Mesenchymal stem cell (in vitro differentiated cells and primary cell): Measurements from ENCODE around the gene OR7A17. TPM values are rescaled to one million over a fixed set of nuclear protein-coding genes. Genes with fewer than 3 reads are reported as not detected.

Experiments
- DNase-seq: peaks from one replicate; pipeline ENCODE4 v3.0.0-alpha.2; 2013
- H2AFZ ChIP-seq: one replicate; pipeline ENCODE4 v1.6.1; 2013; ENCODE audit warnings: low read depth, mild to moderate bottlenecking, control low read depth, inconsistent platforms, low read length, moderate library complexity
- H2AK5ac ChIP-seq: 2 replicates; pipeline ENCODE4 v1.6.1; 2013; ENCODE audit warnings: low read length, moderate library complexity, mild to moderate bottlenecking, inconsistent platforms; ENCODE audit not compliant: severe bottlenecking
- H2BK120ac ChIP-seq: one replicate; pipeline ENCODE4 v1.6.1; 2013; ENCODE audit warnings: low read depth, mild to moderate bottlenecking, inconsistent platforms, low read length, moderate library complexity
- H2BK12ac ChIP-seq, 2 experiments: one replicate each; pipeline ENCODE4 v1.6.1; 2013; ENCODE audit warnings: inconsistent platforms in 2 of 2, low read length in 2 of 2, mild to moderate bottlenecking in 2 of 2, moderate library complexity in 2 of 2, control low read depth in 1 of 2
- H2BK15ac ChIP-seq: one replicate; pipeline ENCODE4 v1.6.1; 2013; ENCODE audit warnings: mild to moderate bottlenecking, low read depth, inconsistent platforms; ENCODE audit not compliant: poor library complexity, severe bottlenecking
- H2BK5ac ChIP-seq: 2 replicates; pipeline ENCODE4 v1.6.1; 2013; ENCODE audit warnings: low read depth, mild to moderate bottlenecking, low read length, control low read depth, inconsistent platforms; ENCODE audit not compliant: poor library complexity, severe bottlenecking
- H3K14ac ChIP-seq, 2 experiments: one replicate each; pipeline ENCODE4 v1.6.1; 2013; ENCODE audit warnings: inconsistent platforms in 2 of 2, low read length in 2 of 2, control low read depth in 1 of 2, mild to moderate bottlenecking in 1 of 2, moderate library complexity in 1 of 2
- H3K18ac ChIP-seq, 2 experiments: one replicate each; pipeline ENCODE4 v1.6.1; 2013; ENCODE audit warnings: inconsistent platforms in 2 of 2, low read length in 2 of 2, control low read depth in 1 of 2, low read depth in 1 of 2, mild to moderate bottlenecking in 1 of 2
- H3K23ac ChIP-seq, 2 experiments: one replicate each; pipeline ENCODE4 v1.6.1; 2013; ENCODE audit warnings: inconsistent platforms in 2 of 2, low read length in 2 of 2, mild to moderate bottlenecking in 2 of 2, moderate library complexity in 2 of 2, control low read depth in 1 of 2
- H3K27ac ChIP-seq: 2 replicates; pipeline ENCODE4 v1.5.1; 2013; ENCODE audit warnings: mild to moderate bottlenecking, moderate library complexity, low read length, control low read depth, inconsistent platforms; ENCODE audit not compliant: poor library complexity, severe bottlenecking
- H3K27me3 ChIP-seq, 2 experiments: 2 replicates each; pipeline versions ENCODE4 v1.6.1 to v1.7.0; 2013; ENCODE audit warnings: low read length in 2 of 2, mild to moderate bottlenecking in 2 of 2, moderate library complexity in 2 of 2, control low read depth in 1 of 2, inconsistent platforms in 1 of 2; ENCODE audit not compliant: control insufficient read depth in 1 of 2, insufficient read depth in 1 of 2
- H3K36me3 ChIP-seq, 2 experiments: 2 replicates each; pipeline versions ENCODE4 v1.6.1 to v1.7.0; 2013; ENCODE audit warnings: low read length in 2 of 2, control low read depth in 1 of 2, inconsistent platforms in 1 of 2, low read depth in 1 of 2, mild to moderate bottlenecking in 1 of 2; ENCODE audit not compliant: insufficient read depth in 2 of 2, control insufficient read depth in 1 of 2
- H3K4ac ChIP-seq, 2 experiments: one replicate each; pipeline ENCODE4 v1.6.1; 2013; ENCODE audit warnings: inconsistent platforms in 2 of 2, low read length in 2 of 2, mild to moderate bottlenecking in 2 of 2, moderate library complexity in 2 of 2, control low read depth in 1 of 2, low read depth in 1 of 2
- H3K4me1 ChIP-seq: 2 replicates; pipeline ENCODE4 v1.6.1; 2013; ENCODE audit warnings: low read depth, low read length, control low read depth; ENCODE audit not compliant: control insufficient read depth, insufficient read depth
- H3K4me2 ChIP-seq: 2 replicates; pipeline ENCODE4 v1.6.1; 2013; ENCODE audit warnings: low read length, mild to moderate bottlenecking, inconsistent platforms; ENCODE audit not compliant: poor library complexity, severe bottlenecking
- H3K4me3 ChIP-seq, 2 experiments: 2 replicates each; pipeline versions ENCODE4 v1.5.1 to v1.7.0; 2013; ENCODE audit warnings: low read length in 2 of 2, mild to moderate bottlenecking in 2 of 2, control low read depth in 1 of 2, low read depth in 1 of 2; ENCODE audit not compliant: insufficient read depth in 1 of 2
- H3K79me1 ChIP-seq: replicated peaks from 2 replicates; pipeline ENCODE4 v1.6.1; 2013; ENCODE audit warnings: mild to moderate bottlenecking, control low read depth, low read length, inconsistent platforms; ENCODE audit not compliant: poor library complexity, severe bottlenecking
- H3K9ac ChIP-seq: 2 replicates; pipeline ENCODE4 v1.7.0; 2013; ENCODE audit warnings: mild to moderate bottlenecking, low read length, moderate library complexity
- H3K9me3 ChIP-seq: 2 replicates; pipeline ENCODE4 v1.7.0; 2013; ENCODE audit warnings: mild to moderate bottlenecking, low read length; ENCODE audit not compliant: control insufficient read depth
- H4K8ac ChIP-seq: one replicate; pipeline ENCODE4 v1.6.1; 2013; ENCODE audit warnings: inconsistent platforms, mild to moderate bottlenecking, low read length, moderate library complexity
- H4K91ac ChIP-seq: one replicate; pipeline ENCODE4 v1.6.1; 2013; ENCODE audit warnings: mild to moderate bottlenecking, low read length, inconsistent platforms
- WGBS: methylation state at CpG from one replicate; pipeline ENCODE4 v1.1.7; 2013; ENCODE audit warnings: mixed read lengths; 5-methylcytosine and 5-hydroxymethylcytosine counted together
- polyA plus RNA-seq, 2 experiments: library from polyadenylated mRNA; stranded (reverse); fragments of 200-250 nt; gene quantifications; one replicate each; pipeline ENCODE4 v1.2.3, GENCODE V29; 2013

OR7A17 gene
- not detected for polyA plus RNA-seq (2013, experiment 1 of 2)
- polyA plus RNA-seq (2013, experiment 2 of 2), result not detected

- Histone ChIP-seq H3K36me3 (no peaks in the 10 kb centered on the region), H3K4me2 (no peak within 1 kb of the TSS), H2BK15ac (no peak within 1 kb of the TSS), H3K4ac (no peak within 1 kb of the TSS), H3K9ac (no peak within 1 kb of the TSS), H4K8ac (no peak within 1 kb of the TSS), H4K91ac (no peak within 1 kb of the TSS), H2BK5ac (no peak within 1 kb of the TSS), H3K4me3 (no peak within 1 kb of the TSS), H2BK120ac (no peak within 1 kb of the TSS), H3K79me1 (no peaks in the 10 kb centered on the region), H3K27me3 (peaks cover 0 to 15% of the 10 kb centered on the region in 2 experiments), H3K9me3 (no peaks in the 10 kb centered on the region), H3K14ac (no peak within 1 kb of the TSS), H3K27ac (no peak within 1 kb of the TSS), H2BK12ac (no peak within 1 kb of the TSS), H2AK5ac (no peak within 1 kb of the TSS), H3K4me1 (no peaks in the 10 kb centered on the region), H3K23ac (no peak within 1 kb of the TSS), H3K18ac (no peak within 1 kb of the TSS), H2AFZ (no peak within 1 kb of the TSS)
- DNase-seq, result no peak
- 17% methylated on average over 4 of the region's 4 CpGs for WGBS
Observed at GRCh38 chr19:14886032-14886431, at the start of gene OR7A17. Gene OR7A17, minus strand, starts transcription at chr19:14886132. Its CDS starts 4,777 bp downstream, at chr19:14881355.

- Histone ChIP-seq H3K4me2 (no peak overlapping the region), H3K27me3 (no peaks in the 10 kb centered on the region), H3K23ac (no peak overlapping the region), H3K9ac (no peak overlapping the region), H4K91ac (no peak overlapping the region), H2AK5ac (no peak overlapping the region), H2BK12ac (no peak overlapping the region), H3K27ac (no peak overlapping the region), H2BK15ac (no peak overlapping the region), H3K9me3 (no peaks in the 10 kb centered on the region), H3K4me3 (no peak overlapping the region), H2BK120ac (no peak overlapping the region), H3K18ac (no peak overlapping the region), H3K4ac (no peak overlapping the region), H3K14ac (no peak overlapping the region), H3K36me3 (no peaks in the 10 kb centered on the region), H2AFZ (no peak overlapping the region), H3K79me1 (no peaks in the 10 kb centered on the region), H3K4me1 (no peaks in the 10 kb centered on the region), H4K8ac (no peak overlapping the region), H2BK5ac (no peak overlapping the region)
- no peak for DNase-seq
- WGBS, result 20% methylated on average over 1 of the region's 1 CpG
Observed at GRCh38 chr19:14933506-14933905, 47.6 kb upstream of the OR7A17 start.

GRCh38 chr19:14916848-14917247 lies 30.9 kb upstream of the OR7A17 start:
- Histone ChIP-seq H2BK120ac (no peak overlapping the region), H4K8ac (no peak overlapping the region)
- WGBS, result 62% methylated on average over 4 of the region's 5 CpGs

GRCh38 chr19:14915116-14915515 lies 29.2 kb upstream of the OR7A17 start:
- H2BK120ac ChIP-seq, result no peak overlapping the region
- H3K27me3 ChIP-seq, result no peaks in the 10 kb centered on the region
- H3K4me3 ChIP-seq, result no peak overlapping the region
- no peak overlapping the region for H4K8ac ChIP-seq
- no peak overlapping the region for H2BK15ac ChIP-seq
- no peak overlapping the region for H3K18ac ChIP-seq
- no peak overlapping the region for H2BK12ac ChIP-seq
- H3K79me1 ChIP-seq, result no peaks in the 10 kb centered on the region
- no peak overlapping the region for H4K91ac ChIP-seq
- no peaks in the 10 kb centered on the region for H3K4me1 ChIP-seq
- no peak overlapping the region for H3K27ac ChIP-seq
- no peak for DNase-seq
- H2AK5ac ChIP-seq, result no peak overlapping the region
- peaks cover 9% of the 10 kb centered on the region for H3K9me3 ChIP-seq
- H3K14ac ChIP-seq, result no peak overlapping the region
- H2BK5ac ChIP-seq, result no peak overlapping the region
- no peak overlapping the region for H3K4me2 ChIP-seq
- H3K23ac ChIP-seq, result no peak overlapping the region
- no peaks in the 10 kb centered on the region for H3K36me3 ChIP-seq
- H3K9ac ChIP-seq, result no peak overlapping the region
- 70% methylated on average over 5 of the region's 6 CpGs for WGBS
- no peak overlapping the region for H2AFZ ChIP-seq
- H3K4ac ChIP-seq, result no peak overlapping the region

More at GRCh38 chr19:14916848-14917247, 30.9 kb upstream of the OR7A17 start:
- Histone ChIP-seq H2BK5ac (no peak overlapping the region), H3K36me3 (no peaks in the 10 kb centered on the region), H2BK12ac (no peak overlapping the region), H3K4me1 (no peaks in the 10 kb centered on the region), H3K9ac (no peak overlapping the region), H2BK15ac (no peak overlapping the region), H3K27me3 (no peaks in the 10 kb centered on the region), H3K9me3 (peaks cover 9% of the 10 kb centered on the region), H4K91ac (no peak overlapping the region), H3K23ac (no peak overlapping the region), H2AFZ (no peak overlapping the region), H3K4ac (no peak overlapping the region), H3K14ac (no peak overlapping the region), H3K4me3 (no peak overlapping the region), H3K79me1 (no peaks in the 10 kb centered on the region), H3K4me2 (no peak overlapping the region), H2AK5ac (no peak overlapping the region), H3K27ac (no peak overlapping the region), H3K18ac (no peak overlapping the region)
- DNase-seq, result no peak
